ENCODE results near the gene CD180. TPM values are rescaled to one million over a fixed set of nuclear protein-coding genes. Genes with fewer than 3 reads are reported as not detected.

Gene CD180
- 0.24 TPM for total RNA-seq

DNA sequence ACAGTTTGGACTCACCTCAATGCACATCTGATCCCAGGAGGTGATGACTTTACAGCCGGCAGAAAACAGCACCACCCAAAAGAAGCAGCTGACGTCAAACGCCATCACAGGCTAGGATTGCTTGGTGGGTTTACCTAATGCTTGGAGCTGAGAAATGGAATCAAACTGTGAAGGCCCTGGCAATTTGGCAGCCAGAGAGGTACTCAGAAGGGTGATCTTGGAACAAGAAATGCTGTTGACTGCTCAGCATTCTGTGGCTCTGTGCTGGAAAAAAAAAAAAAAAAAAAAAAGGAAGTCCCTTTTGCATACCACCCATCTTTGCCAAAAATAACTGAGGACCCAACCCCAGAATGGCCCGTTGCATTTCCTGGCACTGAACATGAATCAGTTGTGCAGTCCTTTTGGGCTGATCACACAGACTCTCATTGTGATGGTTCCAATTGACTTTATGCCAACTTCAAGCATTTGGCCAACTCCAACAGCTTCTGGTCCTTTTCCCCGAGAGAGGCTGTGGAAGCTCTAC is at the start of gene CD180:
Gene CD180, minus strand, starts transcription at position 263 of the 523 bp plus-strand sequence. Its CDS starts 158 bp downstream, at position 105.
- ATAC-seq = no peak

GRCh38 chr5:67246108-67246507 is 49.5 kb upstream of the CD180 start:
- ATAC-seq = peak; percentile 46

- no peak for ATAC-seq
These were observed 48.8 kb upstream of the CD180 start for GRCh38 chr5:67245259-67245846.

DNA sequence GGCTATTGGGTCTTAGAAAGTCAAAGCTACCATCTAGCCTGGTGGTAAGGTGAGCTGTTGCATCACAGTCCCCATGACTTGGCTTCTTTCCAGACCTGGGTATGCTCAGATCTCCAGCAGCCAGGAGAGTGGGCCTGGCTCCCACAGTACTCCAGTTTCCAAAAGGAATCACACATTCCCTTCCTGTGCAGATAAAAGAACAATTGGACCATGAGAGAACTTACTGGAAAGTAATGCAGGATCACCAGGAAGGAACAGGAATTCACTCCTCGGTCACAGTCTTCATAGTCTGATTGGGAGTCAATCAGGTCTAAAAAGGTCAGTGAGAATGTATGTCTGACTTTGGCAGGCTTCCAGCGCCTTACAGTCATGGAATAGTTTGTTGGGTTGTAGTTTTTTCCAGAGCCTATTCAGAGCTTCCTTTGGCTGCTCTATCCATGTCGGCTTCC is 47.8 kb upstream of the CD180 start:
- ATAC-seq = peak; percentile 12

DNA sequence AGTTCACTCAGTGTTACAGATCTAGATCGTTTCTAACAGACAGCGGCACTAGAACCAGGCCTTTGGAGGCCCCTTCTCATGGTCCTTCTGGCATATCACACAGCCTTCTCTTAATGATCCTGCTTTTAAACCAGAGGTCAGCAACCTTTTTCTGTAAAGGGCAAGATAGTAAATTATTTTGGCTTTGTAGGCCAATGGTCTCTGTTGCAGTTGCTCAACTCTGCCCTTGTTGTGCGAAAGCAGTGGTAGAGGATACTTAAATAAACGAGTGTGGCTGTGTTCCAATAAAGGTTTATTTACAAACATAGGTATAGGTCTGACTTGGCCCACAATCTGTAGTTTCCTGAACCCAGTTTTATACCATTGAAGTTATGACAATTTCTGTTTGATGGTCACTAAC is 47.3 kb upstream of the CD180 start:
- ATAC-seq = no peak

- no peak for ATAC-seq
These were observed 46.8 kb upstream of the CD180 start for GRCh38 chr5:67243349-67243748.

- ATAC-seq = no peak
These were observed 44.7 kb upstream of the CD180 start for GRCh38 chr5:67241326-67241725.

DNA sequence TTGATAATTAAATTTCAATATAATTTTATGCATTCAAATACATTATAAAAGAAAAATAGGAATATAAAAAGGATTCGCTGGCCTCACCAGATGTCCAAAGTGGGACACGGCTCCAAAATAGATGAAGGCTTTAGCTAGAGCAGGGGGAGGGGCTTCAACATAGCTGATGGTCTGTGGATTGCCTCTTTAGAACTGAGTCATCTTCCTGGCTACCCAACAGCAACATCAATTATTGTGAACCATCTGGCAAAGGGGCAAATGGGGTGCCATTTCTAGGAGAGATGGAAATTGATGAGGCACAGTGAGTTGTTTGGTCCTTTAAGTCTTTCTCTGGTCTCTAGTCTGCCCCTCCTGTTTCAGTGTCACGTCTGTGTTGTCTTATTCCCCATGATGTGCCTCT is 44.2 kb upstream of the CD180 start:
- ATAC-seq = no peak

DNA sequence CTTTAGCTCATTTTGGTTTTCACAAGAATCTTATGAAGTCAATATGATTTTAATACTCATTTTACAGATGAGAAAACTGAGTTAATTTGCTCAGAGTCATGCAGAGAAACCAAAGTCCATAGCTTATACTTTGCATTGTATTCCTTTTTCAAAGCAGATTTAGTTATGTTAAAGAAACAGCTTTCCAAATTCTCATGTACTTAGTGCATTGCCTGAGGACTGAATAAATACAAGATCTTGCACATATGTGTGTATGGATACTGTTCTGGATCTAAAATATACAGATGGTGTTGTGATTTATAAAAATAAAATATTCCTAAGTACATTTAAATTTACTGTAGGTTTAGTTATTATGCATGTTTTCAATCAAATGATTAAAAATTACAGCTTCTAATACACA is 43.5 kb upstream of the CD180 start:
- ATAC-seq = no peak

- no peak for ATAC-seq
These were observed 41.6 kb upstream of the CD180 start for GRCh38 chr5:67238191-67238590.

GRCh38 chr5:67235399-67236110 is 39.0 kb upstream of the CD180 start:
- no peak for ATAC-seq

DNA sequence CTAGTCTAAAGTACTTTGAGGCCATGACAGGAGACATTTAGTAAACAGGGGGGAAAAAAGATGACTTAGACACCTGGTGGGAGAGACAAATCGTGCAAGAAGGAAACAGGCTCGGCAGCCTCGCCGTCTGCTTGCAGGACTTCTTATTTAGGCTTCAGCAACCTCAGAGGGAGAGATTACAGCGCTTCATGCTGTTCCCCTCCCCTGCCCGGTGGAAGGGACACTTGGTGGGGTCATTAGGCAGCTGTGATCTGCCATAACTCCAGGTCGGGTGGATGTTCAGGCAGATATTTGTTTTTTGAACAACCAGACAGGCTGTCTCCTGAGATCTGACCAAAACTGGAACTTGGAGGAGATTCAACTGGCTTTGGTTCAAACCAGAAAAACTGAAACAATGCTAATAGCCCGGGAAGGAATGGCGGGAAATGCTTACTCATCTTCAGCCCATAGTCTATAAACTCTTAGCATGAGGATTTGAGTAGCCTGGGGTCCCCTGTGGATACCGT is 38.1 kb upstream of the CD180 start:
- ATAC-seq = peak; percentile 52

DNA sequence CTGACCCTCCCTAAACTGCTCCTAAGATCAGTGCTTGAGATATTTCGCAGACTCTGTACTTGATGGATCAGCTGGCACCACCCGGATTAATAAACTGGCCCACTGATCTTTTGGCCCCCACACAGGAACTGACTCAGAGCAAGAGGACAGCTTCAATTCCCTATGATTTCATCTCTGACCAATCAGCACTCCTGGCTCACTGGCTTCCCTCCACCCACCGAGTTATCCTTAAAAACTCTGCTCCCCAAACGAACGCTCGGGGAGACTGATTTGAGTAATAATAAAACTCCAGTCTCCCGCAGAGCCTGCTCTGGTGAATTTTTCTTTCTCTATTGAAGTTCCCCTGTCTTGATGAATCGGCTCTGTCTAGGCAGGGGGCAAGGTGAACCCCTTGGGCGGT is 36.5 kb upstream of the CD180 start:
- no peak for ATAC-seq

GRCh38 chr5:67223211-67223610 is 26.6 kb upstream of the CD180 start:
- ATAC-seq = no peak

GRCh38 chr5:67222243-67223025 is 25.8 kb upstream of the CD180 start:
- ATAC-seq = no peak

DNA sequence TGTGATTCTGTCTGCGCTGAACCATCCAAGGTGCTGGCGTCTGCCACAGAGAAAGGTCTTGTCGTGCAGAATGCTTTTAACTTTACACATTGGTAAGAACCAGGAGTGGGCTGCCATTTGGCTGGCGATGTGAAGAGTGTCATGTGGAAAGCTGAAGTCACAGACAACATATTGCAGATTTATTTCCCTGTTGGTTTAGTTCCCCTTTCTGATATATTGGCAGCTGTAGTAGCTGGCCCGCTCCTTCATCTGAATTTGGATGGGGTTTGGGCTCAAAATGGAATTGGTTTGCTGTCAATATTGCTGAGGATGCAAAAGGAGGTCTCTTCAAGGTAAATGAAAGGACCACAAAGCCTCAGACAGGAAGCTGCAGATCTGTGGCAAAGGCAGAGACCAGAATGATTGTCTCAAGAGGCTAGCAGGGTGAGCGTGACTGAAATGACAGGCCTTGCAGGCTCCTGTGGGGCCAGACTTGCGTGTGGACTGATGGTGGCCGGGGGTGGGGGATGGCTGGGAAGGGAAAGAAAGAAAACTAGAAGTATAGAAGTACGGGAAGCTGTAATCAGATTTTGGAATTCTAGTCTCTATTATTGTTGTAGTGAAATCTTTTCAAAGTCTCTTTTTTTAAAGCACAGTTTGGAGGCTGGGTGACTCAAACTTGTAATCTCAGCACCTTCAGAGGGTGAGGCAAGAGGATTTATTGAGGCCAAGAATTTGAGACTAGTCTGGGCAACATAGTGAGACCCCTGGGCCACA is 25.1 kb upstream of the CD180 start:
- peak; percentile 38 for ATAC-seq

GRCh38 chr5:67216564-67216963 is 20.0 kb upstream of the CD180 start:
- ATAC-seq = no peak

DNA sequence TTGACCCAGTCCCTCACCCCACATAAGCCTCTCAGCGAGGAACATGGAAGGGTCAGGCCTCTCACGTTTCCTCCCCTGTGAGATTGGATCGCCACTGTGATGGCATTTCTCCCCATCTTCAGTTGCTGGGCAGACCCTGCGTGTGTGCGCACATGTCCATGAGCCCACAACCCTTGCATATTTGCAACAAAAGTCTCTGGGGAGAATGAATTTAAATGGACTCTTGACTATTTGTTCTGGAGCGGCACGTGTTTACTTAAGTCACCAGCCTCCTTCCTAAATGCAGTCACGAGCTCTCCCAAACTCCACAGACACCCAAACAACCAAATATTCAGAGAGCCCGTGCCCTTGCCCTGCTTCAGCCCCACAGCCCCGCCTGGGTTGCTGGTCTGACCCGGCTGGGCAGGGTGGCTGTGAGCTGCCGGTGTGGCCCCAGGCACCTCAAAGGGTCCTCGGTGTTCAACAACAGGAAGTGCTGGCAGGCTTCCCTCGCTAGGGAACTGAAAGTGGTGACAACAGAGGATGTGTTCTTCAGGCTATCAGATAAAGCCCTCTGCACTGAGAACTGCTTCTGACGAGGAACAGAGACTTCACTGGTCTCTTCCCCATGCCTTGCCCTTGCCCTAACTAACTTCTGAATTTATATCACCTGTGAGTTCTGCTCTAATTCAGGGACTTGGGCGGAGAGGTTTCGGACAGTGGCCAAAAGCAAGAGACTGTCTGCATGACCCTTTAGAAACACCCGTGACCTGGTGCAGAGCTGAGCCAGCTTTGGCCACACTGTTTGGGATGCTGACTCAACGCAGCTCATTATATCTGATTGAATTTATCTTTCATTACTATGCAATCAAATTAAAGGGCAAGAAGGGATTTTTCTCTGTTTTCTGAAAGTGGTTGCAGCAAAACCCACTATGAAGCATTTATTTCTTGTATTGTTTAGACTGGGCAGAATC is 19.2 kb upstream of the CD180 start:
- ATAC-seq = peak; percentile 83

DNA sequence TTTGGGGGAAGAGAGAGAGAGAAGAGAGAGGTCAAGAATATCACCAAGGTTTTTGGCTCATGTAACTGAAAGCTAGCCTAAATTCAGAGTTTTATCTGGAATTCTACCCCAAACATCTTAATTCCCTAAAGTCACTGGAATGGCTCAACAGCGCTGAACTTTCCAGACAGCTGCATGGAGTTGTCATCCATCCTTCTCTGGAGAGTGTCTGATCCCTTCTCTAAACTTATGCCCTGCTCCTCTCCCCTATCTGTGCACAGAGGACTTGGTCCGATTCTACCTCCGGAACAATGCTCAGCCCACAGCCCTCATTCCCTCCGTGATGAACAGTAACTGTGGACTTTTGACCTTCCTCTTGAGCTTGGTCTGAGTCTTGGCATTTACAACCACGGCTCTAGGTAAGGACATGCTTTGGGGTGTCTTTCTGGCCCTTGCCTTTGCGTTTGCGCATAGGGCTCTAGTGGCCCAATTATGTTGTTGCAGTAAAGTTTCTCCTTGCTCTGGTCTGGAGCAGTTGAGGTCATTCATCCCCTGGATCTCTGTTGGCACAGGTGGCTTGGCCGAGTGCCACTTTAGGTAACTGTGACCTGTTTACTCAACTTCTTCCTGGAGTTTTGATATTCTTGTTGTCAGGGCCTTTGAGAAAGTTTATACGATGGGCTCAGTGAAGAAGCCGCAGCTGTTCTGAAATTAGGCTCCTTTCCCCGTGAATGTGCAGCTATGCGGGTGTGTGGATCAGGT is 18.3 kb upstream of the CD180 start:
- ATAC-seq = no peak

DNA sequence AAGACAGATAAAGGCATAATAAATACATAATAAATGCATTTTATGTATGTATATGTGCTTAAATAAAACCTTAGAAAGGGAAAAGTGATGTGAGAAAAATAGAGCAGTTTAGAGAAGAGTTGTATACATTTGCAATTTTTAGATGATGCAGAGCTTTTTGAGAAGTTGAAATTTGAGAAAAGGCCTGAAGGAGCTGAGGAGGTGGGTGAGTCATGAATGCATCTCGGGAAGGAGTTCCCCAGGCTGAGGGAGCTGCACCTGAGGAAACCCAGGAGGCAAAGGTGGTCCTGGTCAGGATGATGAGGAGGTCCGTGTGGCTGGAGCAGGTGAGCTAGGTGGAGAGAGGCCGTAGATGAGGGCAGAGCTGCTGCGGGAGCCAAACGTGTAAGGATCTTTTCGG is 17.4 kb upstream of the CD180 start:
- no peak for ATAC-seq

DNA sequence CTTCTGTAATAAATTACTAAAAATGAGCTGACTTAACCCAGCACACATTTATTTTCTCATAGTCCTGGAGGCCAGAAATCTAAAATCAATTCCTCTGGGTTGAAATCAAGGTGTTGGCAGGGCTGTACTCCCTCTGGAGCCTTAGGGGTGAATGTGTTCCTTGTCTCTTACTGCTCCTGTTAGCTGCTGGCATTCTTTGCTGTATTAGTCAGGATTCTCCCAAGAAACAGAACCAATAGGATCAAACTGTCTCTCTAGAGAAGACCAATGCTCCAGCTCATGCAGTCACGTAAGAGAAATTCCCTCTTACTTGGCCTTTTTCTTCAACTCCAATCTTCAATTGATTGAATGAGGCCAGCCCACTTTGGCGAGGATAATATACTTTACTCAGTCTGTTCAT is 15.3 kb upstream of the CD180 start:
- ATAC-seq = no peak
